Glutamatergic neuron (in vitro differentiated cells): ENCODE measurements around the gene HSPA9. TPM values are rescaled to one million over a fixed set of nuclear protein-coding genes. Genes with fewer than 3 reads are reported as not detected.
A peak's percentile ranks its signal among the peaks of the same experiment; 100 is the strongest.

Experiments
- DNase-seq: peaks from one replicate; pipeline ENCODE4 v3.0.0; 2022
- H3K27ac Mint-ChIP-seq: one replicate; pipeline ENCODE4 v1.8.0; 2020; ENCODE audit warnings: mild to moderate bottlenecking, mixed read lengths, inconsistent platforms; ENCODE audit not compliant: unreplicated experiment
- H3K27me3 Mint-ChIP-seq: one replicate; pipeline ENCODE4 v1.8.0; 2020; ENCODE audit warnings: mild to moderate bottlenecking, moderate library complexity, mixed read lengths, inconsistent platforms; ENCODE audit not compliant: unreplicated experiment
- H3K36me3 Mint-ChIP-seq: one replicate; pipeline ENCODE4 v1.8.0; 2020; ENCODE audit warnings: mild to moderate bottlenecking, mixed read lengths, inconsistent platforms; ENCODE audit not compliant: unreplicated experiment
- H3K4me1 Mint-ChIP-seq: one replicate; pipeline ENCODE4 v1.8.0; 2020; ENCODE audit warnings: mild to moderate bottlenecking, low read depth, mixed read lengths, inconsistent platforms; ENCODE audit not compliant: unreplicated experiment
- H3K4me3 Mint-ChIP-seq: one replicate; pipeline ENCODE4 v1.8.0; 2020; ENCODE audit warnings: mild to moderate bottlenecking, mixed read lengths, inconsistent platforms; ENCODE audit not compliant: unreplicated experiment
- H3K9me3 Mint-ChIP-seq: one replicate; pipeline ENCODE4 v1.8.0; 2020; ENCODE audit warnings: mild to moderate bottlenecking, moderate library complexity, mixed read lengths, inconsistent platforms; ENCODE audit not compliant: unreplicated experiment
- CTCF ChIP-seq: fragments of 200-600 bp; sonication (generic); IDR thresholded peaks from one replicate; pipeline ENCODE4 v1.5.0; 2021; ENCODE audit not compliant: partially characterized antibody, unreplicated experiment
- total RNA-seq: library from RNA; stranded (reverse); fragmentation: NEBNext Ultra II Directional; extraction: Animal tissue kit (Norgen Biotek cat#: 25700); gene quantifications from one replicate; pipeline ENCODE4 v1.2.1, GENCODE V29; 2021; ENCODE audit not compliant: unreplicated experiment

Gene HSPA9
- total RNA-seq, 1 donor from 2014 or later, result 184 TPM

GRCh38 chr5:138605254-138605972 lies 30.2 kb upstream of the HSPA9 start:
- Mint-ChIP-seq H3K36me3 (no peaks in the 10 kb centered on the region), H3K4me3 (no peak overlapping the region), H3K9me3 (peaks cover 3% of the 10 kb centered on the region), H3K4me1 (peaks cover 44% of the 10 kb centered on the region), H3K27me3 (peaks cover 9% of the 10 kb centered on the region), H3K27ac (peak overlapping the region; percentile 33)
- DNase-seq, result no peak
- no peak for TF ChIP-seq CTCF

- TF ChIP-seq CTCF, result no peak
- H3K4me3 Mint-ChIP-seq, result no peak overlapping the region
- peaks cover 38% of the 10 kb centered on the region for H3K4me1 Mint-ChIP-seq
- no peak for DNase-seq
- H3K36me3 Mint-ChIP-seq, result no peaks in the 10 kb centered on the region
- H3K27me3 Mint-ChIP-seq, result peaks cover 8% of the 10 kb centered on the region
- peaks cover 3% of the 10 kb centered on the region for H3K9me3 Mint-ChIP-seq
- H3K27ac Mint-ChIP-seq, result no peak overlapping the region
Observed at GRCh38 chr5:138604176-138604785, 29.1 kb upstream of the HSPA9 start.

DNA sequence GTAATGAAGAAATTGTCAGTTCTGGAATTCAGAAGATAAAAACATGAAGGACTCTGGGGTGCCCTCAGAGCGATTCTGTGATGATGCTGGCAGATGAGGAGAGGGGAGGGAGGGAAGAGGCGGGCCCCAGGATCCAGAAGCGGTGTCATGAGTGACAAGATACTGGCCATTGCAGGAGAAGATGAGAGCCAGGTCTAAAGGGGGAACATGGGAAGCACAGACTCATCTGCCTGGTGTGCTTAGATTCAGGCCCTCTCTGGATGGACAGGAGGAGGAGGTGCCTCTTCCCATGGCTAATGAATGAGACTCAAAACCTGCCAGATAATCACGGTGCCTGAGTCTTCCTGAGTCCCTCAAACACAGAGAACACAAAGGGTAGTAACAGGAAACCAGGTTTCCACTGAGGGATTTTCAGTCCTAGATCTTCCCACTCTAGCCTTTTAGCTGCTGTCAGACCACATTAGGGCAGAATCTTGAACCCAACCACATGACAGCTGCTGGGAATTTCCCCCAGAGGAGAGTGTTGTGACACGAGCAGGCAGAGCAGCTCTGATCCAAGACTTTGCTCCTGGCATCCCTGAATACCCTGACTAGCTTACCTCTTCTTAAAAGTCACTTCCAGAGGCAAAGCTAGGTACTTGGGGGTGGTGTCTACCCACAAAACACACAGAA lies 28.2 kb upstream of the HSPA9 start:
- no peak for DNase-seq
- Mint-ChIP-seq H3K27ac (peak overlapping the region; percentile 73), H3K36me3 (no peaks in the 10 kb centered on the region), H3K4me1 (peaks cover 34% of the 10 kb centered on the region), H3K9me3 (peaks cover 3% of the 10 kb centered on the region), H3K27me3 (peaks cover 8% of the 10 kb centered on the region), H3K4me3 (peak overlapping the region; percentile 75)
- no peak for TF ChIP-seq CTCF

DNA sequence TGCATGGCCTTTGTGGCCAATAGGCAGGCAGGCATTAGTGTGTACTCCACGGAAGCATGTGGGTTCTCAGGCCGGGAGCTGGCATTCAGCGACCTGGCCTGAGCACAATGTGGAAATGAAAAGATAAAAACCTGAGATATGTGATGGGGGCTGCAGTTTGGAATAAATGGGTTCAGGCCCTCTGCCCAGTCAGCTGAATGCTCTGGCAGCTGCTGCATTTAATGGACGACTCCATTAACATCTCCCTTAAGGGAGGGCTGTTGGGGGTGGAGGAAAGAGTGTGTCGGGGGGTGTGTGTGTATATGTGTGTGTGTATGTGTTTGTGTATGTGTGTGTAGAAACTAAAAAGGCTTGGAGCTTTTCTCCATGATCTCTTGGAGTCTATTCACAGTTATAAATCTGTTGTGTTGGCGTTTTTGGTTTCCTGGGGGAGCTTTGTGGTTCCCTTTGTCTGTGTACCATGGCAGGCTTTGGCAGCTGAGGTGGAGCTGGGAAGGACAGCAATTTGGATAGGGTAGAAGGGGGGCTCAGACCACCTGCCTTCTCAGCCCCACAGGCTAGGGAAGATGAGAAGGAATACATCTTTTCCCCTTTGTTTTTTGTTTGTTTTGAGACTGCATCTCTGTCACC lies 27.3 kb upstream of the HSPA9 start:
- no peak for DNase-seq
- TF ChIP-seq CTCF, result no peak
- peak overlapping the region; percentile 75 for H3K4me3 Mint-ChIP-seq
- no peaks in the 10 kb centered on the region for H3K36me3 Mint-ChIP-seq
- H3K9me3 Mint-ChIP-seq, result peaks cover 3% of the 10 kb centered on the region
- peak overlapping the region; percentile 95 for H3K27ac Mint-ChIP-seq
- H3K4me1 Mint-ChIP-seq, result peaks cover 37% of the 10 kb centered on the region
- H3K27me3 Mint-ChIP-seq, result peaks cover 8% of the 10 kb centered on the region

GRCh38 chr5:138601444-138601843 lies 26.2 kb upstream of the HSPA9 start:
- H3K4me1 Mint-ChIP-seq, result peaks cover 47% of the 10 kb centered on the region
- no peaks in the 10 kb centered on the region for H3K36me3 Mint-ChIP-seq
- no peak for DNase-seq
- TF ChIP-seq CTCF, result no peak
- H3K27ac Mint-ChIP-seq, result peak overlapping the region; percentile 68
- peaks cover 8% of the 10 kb centered on the region for H3K27me3 Mint-ChIP-seq
- H3K9me3 Mint-ChIP-seq, result peaks cover 3% of the 10 kb centered on the region
- no peak overlapping the region for H3K4me3 Mint-ChIP-seq
